ENCODE results near the gene FGD6. TPM values are rescaled to one million over a fixed set of nuclear protein-coding genes. Genes with fewer than 3 reads are reported as not detected.

FGD6 gene
- total RNA-seq, 1 donor from 2014 or later = 3.7 TPM

GRCh38 chr12:95231190-95231589 is 13.9 kb upstream of the FGD6 start:
- Mint-ChIP-seq H3K36me3 (ENCODE audit: low read depth) (peaks cover 8% of the 10 kb centered on the region), H3K27me3 (no peaks in the 10 kb centered on the region), H3K4me3 (no peak overlapping the region), H3K4me1 (peaks cover 19% of the 10 kb centered on the region), H3K9me3 (no peaks in the 10 kb centered on the region), H3K27ac (no peak overlapping the region)
- TF ChIP-seq CTCF (IDR thresholded peaks at IDR 0.05) = no peak
- intact Hi-C loops (cut with micrococcal nuclease) = no loop called here
- POLR2A ChIA-PET = no interaction called here
- no peak for DNase-seq
- no peak for ATAC-seq (ENCODE audit: low read depth)
- CTCF ChIA-PET = no interaction called here

DNA sequence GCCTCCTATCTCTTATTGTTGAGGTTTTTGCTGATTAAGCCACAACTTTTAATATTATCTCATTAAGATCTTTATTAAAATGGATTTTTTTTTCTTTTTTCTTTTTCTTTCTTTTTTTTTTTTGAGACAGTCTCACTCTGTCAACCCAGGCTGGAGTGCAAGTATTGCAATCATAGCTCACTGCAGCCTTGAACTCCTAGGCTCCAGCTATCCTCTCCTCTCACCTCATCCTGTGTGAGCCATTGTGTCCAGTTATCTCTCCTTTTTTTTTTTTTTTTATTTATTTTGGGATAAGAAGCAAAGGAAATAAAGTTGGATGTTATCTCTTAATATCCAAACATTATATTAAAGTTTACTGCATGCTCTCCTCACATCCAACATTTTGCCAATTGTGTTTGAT is 13.0 kb upstream of the FGD6 start:
- no peak for TF ChIP-seq CTCF (IDR thresholded peaks at IDR 0.05)
- intact Hi-C loops (cut with micrococcal nuclease) = no loop called here
- no peak overlapping the region for H3K27ac Mint-ChIP-seq
- ATAC-seq (ENCODE audit: low read depth) = no peak
- no peak for DNase-seq
- H3K4me3 Mint-ChIP-seq = no peak overlapping the region
- ChIA-PET CTCF (no interaction called here), POLR2A (no interaction called here)
- no peaks in the 10 kb centered on the region for H3K9me3 Mint-ChIP-seq
- peaks cover 7% of the 10 kb centered on the region for H3K36me3 Mint-ChIP-seq (ENCODE audit: low read depth)
- peaks cover 19% of the 10 kb centered on the region for H3K4me1 Mint-ChIP-seq
- no peaks in the 10 kb centered on the region for H3K27me3 Mint-ChIP-seq

- Mint-ChIP-seq H3K4me3 (no peak overlapping the region), H3K27me3 (no peaks in the 10 kb centered on the region), H3K4me1 (peaks cover 19% of the 10 kb centered on the region), H3K9me3 (no peaks in the 10 kb centered on the region), H3K36me3 (ENCODE audit: low read depth) (peaks cover 13% of the 10 kb centered on the region), H3K27ac (no peak overlapping the region)
- CTCF ChIA-PET = no interaction called here
- POLR2A ChIA-PET = no interaction called here
- no peak for TF ChIP-seq CTCF (IDR thresholded peaks at IDR 0.05)
- DNase-seq (no peak), ATAC-seq (ENCODE audit: low read depth) (no peak)
- intact Hi-C loops (cut with micrococcal nuclease) = no loop called here
Measured at GRCh38 chr12:95229636-95230035, 12.4 kb upstream of the FGD6 start.

DNA sequence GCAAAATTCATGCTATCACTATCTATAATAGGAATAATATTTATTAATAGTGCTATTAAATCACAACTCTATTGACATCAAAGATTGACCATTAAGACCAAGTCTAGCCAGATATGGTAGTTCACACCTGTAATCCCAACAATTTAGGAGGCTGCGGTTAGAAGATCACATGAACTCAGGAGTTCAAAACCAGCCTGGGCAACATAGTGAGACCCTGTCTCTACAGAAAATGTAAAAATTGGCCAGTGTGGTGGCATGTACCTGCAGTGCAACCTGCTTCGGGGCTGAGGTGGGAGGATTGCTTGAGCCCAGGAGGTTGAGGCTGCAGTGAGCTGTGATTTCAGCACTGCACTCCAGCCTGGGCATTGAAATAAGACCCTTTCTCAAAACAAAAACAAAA is 11.3 kb upstream of the FGD6 start:
- H3K27ac Mint-ChIP-seq = no peak overlapping the region
- H3K4me1 Mint-ChIP-seq = peaks cover 25% of the 10 kb centered on the region
- CTCF ChIA-PET = no interaction called here
- H3K27me3 Mint-ChIP-seq = no peaks in the 10 kb centered on the region
- DNase-seq = no peak
- intact Hi-C loops (cut with micrococcal nuclease) = no loop called here
- H3K36me3 Mint-ChIP-seq (ENCODE audit: low read depth) = peaks cover 18% of the 10 kb centered on the region
- no peak overlapping the region for H3K4me3 Mint-ChIP-seq
- no peaks in the 10 kb centered on the region for H3K9me3 Mint-ChIP-seq
- POLR2A ChIA-PET = no interaction called here
- no peak for TF ChIP-seq CTCF (IDR thresholded peaks at IDR 0.05)
- ATAC-seq (ENCODE audit: low read depth) = no peak

DNA sequence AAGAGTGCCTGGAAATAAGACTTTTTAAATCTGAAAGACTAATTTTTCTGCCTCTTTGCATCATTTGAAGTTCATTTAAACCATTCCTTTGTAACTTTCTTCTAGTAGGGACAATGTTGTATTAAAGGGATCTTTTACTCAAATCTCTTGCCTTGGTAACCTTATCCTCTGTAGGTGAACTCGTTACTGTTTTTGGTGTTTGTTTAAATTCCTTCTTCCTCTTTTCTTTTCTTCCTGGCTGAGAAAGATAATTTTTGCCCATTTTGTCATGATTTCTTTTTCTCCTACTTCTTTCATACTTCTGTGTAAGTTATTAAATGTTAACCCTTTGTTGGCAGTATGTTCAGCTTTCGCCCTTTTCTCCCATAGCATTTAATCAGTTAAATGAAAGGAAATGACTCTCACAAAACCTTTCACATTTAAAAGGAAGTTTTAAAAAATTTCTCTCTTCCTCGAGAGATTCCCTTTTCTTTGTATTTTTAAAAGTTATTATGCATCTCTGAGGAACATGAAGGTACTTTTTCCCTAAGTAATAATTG is 10.6 kb upstream of the FGD6 start:
- ATAC-seq (ENCODE audit: low read depth) (no peak), DNase-seq (no peak)
- Mint-ChIP-seq H3K9me3 (no peaks in the 10 kb centered on the region), H3K27me3 (no peaks in the 10 kb centered on the region), H3K4me3 (no peak overlapping the region), H3K27ac (peak overlapping the region; percentile 2), H3K4me1 (peaks cover 25% of the 10 kb centered on the region), H3K36me3 (ENCODE audit: low read depth) (peaks cover 18% of the 10 kb centered on the region)
- CTCF ChIA-PET = no interaction called here
- no peak for TF ChIP-seq CTCF (IDR thresholded peaks at IDR 0.05)
- POLR2A ChIA-PET = no interaction called here
- intact Hi-C loops (cut with micrococcal nuclease) = no loop called here

All from activated B cell treated with CpG ODN at 0.5 μM for 24 hours (primary cell).